Measurements from ENCODE around the gene TEPSIN. TPM values are rescaled to one million over a fixed set of nuclear protein-coding genes. Genes with fewer than 3 reads are reported as not detected.

The TEPSIN gene
- total and polyA plus RNA-seq, 3 donors from 2014 or later = 32.0 to 83.0 (median 55.4) TPM

GRCh38 chr17:81207610-81208581 lies 31.0 kb downstream of the TEPSIN start:
- TF ChIP-seq CTCF (IDR thresholded peaks at IDR 0.05) (no peak), POLR2A (IDR thresholded peaks at IDR 0.05) (no peak)
- DNase-seq = no peak
- H3K27me3 ChIP-seq = no peaks in the 10 kb centered on the region
- H3K4me1 ChIP-seq = no peaks in the 10 kb centered on the region
- H3K9me3 ChIP-seq = no peaks in the 10 kb centered on the region
- intact Hi-C loops (cut with DNase I; ENCODE audit: low total_unique reads) = no loop called here
- no peaks in the 10 kb centered on the region for H3K36me3 ChIP-seq (ENCODE audit: low read depth, missing control alignments)
- WGBS, 2 donors = 88 to 97% methylated on average over 7 to 20 of the region's 21 CpGs
- no peak overlapping the region for H3K4me3 ChIP-seq
- no peak overlapping the region for H3K27ac ChIP-seq

- H3K27me3 ChIP-seq = no peaks in the 10 kb centered on the region
- no peak overlapping the region for H3K27ac ChIP-seq
- H3K9me3 ChIP-seq = no peaks in the 10 kb centered on the region
- no peaks in the 10 kb centered on the region for H3K36me3 ChIP-seq (ENCODE audit: low read depth, missing control alignments)
- H3K4me3 ChIP-seq = no peak overlapping the region
- intact Hi-C loops (cut with DNase I; ENCODE audit: low total_unique reads) = no loop called here
- no peak for DNase-seq
- H3K4me1 ChIP-seq = no peaks in the 10 kb centered on the region
- TF ChIP-seq CTCF (IDR thresholded peaks at IDR 0.05) (no peak), POLR2A (IDR thresholded peaks at IDR 0.05) (no peak)
- WGBS, 2 donors = 93 to 96% methylated on average over 10 to 12 of the region's 12 CpGs
Measured at GRCh38 chr17:81206657-81207056, 32.2 kb downstream of the TEPSIN start.

- Histone ChIP-seq H3K36me3 (ENCODE audit: low read depth, missing control alignments) (no peaks in the 10 kb centered on the region), H3K4me1 (no peaks in the 10 kb centered on the region), H3K27me3 (no peaks in the 10 kb centered on the region), H3K4me3 (no peak overlapping the region), H3K9me3 (no peaks in the 10 kb centered on the region), H3K27ac (no peak overlapping the region)
- DNase-seq = no peak
- WGBS, 2 donors = 83 to 97% methylated on average over 3 to 4 of the region's 4 CpGs
- intact Hi-C loops (cut with DNase I; ENCODE audit: low total_unique reads) = no loop called here
- TF ChIP-seq POLR2A (IDR thresholded peaks at IDR 0.05) = no peak
- no peak for TF ChIP-seq CTCF (IDR thresholded peaks at IDR 0.05)
Measured at GRCh38 chr17:81206166-81206565, 32.7 kb downstream of the TEPSIN start.

GRCh38 chr17:81204578-81204977 lies 34.3 kb downstream of the TEPSIN start:
- H3K27ac ChIP-seq = no peak overlapping the region
- TF ChIP-seq CTCF (IDR thresholded peaks at IDR 0.05) (no peak), POLR2A (IDR thresholded peaks at IDR 0.05) (no peak)
- H3K9me3 ChIP-seq = no peaks in the 10 kb centered on the region
- H3K36me3 ChIP-seq (ENCODE audit: low read depth, missing control alignments) = no peaks in the 10 kb centered on the region
- no peaks in the 10 kb centered on the region for H3K27me3 ChIP-seq
- H3K4me3 ChIP-seq = no peak overlapping the region
- intact Hi-C loops (cut with DNase I; ENCODE audit: low total_unique reads) = no loop called here
- no peak for DNase-seq
- H3K4me1 ChIP-seq = peaks cover 11% of the 10 kb centered on the region
- WGBS, 2 donors = 84 to 88% methylated on average over 5 to 10 of the region's 10 CpGs
